HepG2 (cell line): ENCODE results near the gene DDR1. TPM values are rescaled to one million over a fixed set of nuclear protein-coding genes. Genes with fewer than 3 reads are reported as not detected.
A peak's percentile ranks its signal among the peaks of the same experiment; 100 is the strongest.

Experiments used
- BCLAF1 ChIP-seq: fragments of 450-650 bp; IDR thresholded peaks from 2 replicates; pipeline ENCODE4 v1.6.1; 2017; ENCODE audit warnings: mild to moderate bottlenecking
- CBX2 ChIP-seq, 2 experiments: fragments of 200-600 bp in 1 of 2; sonication (generic); formaldehyde crosslinking in 1 of 2; IDR thresholded peaks; 2 replicates each; pipeline versions ENCODE4 v1.7.0 to v1.8.1; 2018 to 2022; ENCODE audit warnings: low read depth in 2 of 2, low read length in 1 of 2, mild to moderate bottlenecking in 1 of 2, missing genetic modification reagents in 1 of 2
- MED1 ChIP-seq: sonication (generic); formaldehyde crosslinking; IDR thresholded peaks from 2 replicates; pipeline ENCODE4 v1.4.0; 2020; ENCODE audit warnings: missing genetic modification reagents
- MNT ChIP-seq: fragments of 450-650 bp; IDR thresholded peaks from 2 replicates; pipeline ENCODE4 v1.6.1; 2016
- MYPOP ChIP-seq: sonication (generic); formaldehyde crosslinking; IDR thresholded peaks from 2 replicates; pipeline ENCODE4 v1.8.1; 2023; ENCODE audit warnings: mild to moderate bottlenecking, moderate library complexity, missing genetic modification reagents
- RAD21 ChIP-seq: fragments of 450-650 bp; formaldehyde crosslinking; IDR thresholded peaks from 2 replicates; pipeline ENCODE4 v1.5.0; 2020; ENCODE audit warnings: mild to moderate bottlenecking
- ZBTB37 ChIP-seq: sonication (generic); formaldehyde crosslinking; IDR thresholded peaks from 2 replicates; pipeline ENCODE4 v1.4.0; 2020; ENCODE audit warnings: mild to moderate bottlenecking, missing genetic modification reagents
- ZNF142 ChIP-seq: sonication (generic); formaldehyde crosslinking; IDR thresholded peaks from 2 replicates; pipeline ENCODE4 v1.4.0; 2020; ENCODE audit warnings: missing genetic modification reagents
- ZNF460 ChIP-seq: sonication (generic); formaldehyde crosslinking; IDR thresholded peaks from 2 replicates; pipeline ENCODE4 v1.5.1; 2020; ENCODE audit warnings: missing genetic modification reagents, mild to moderate bottlenecking, borderline replicate concordance
- ZNF556 ChIP-seq: sonication (generic); formaldehyde crosslinking; IDR thresholded peaks from 2 replicates; pipeline ENCODE4 v1.4.0; 2020; ENCODE audit warnings: mild to moderate bottlenecking, missing genetic modification reagents, borderline replicate concordance
- polyA plus RNA-seq, 8 experiments: library from polyadenylated mRNA; depleted of rRNA in 3 of 8; stranded (reverse) in 7 of 8; unstranded in 1 of 8; fragments of >200 nt; fragmentation: Illumina TruSeq in 4 of 8; extraction: Trizol in 4 of 8; gene quantifications; 2 replicates each; pipeline versions ENCODE4 v1.2.1 to v1.2.3, GENCODE V29; 2011 to 2016; ENCODE audit warnings: low read depth in 4 of 8, missing spikeins in 1 of 8, mixed read lengths in 1 of 8; ENCODE audit not compliant: insufficient read depth in 1 of 8
- total RNA-seq, 5 experiments: library from RNA; depleted of rRNA; stranded (reverse); fragments of >200 nt; fragmentation: Illumina TruSeq; extraction: Trizol; gene quantifications; 2 replicates each; pipeline ENCODE4 v1.2.3, GENCODE V29; 2016; ENCODE audit warnings: low read depth in 1 of 5

DDR1 gene
- total and polyA plus RNA-seq, 2 of the 13 experiments (the other 11 are each of a cell fraction or from before 2014, with no cell fraction given), result 16.7 to 20.2 TPM

GRCh38 chr6:30885999-30886896 lies 1.9 kb downstream of the DDR1 start (continued):
- TF ChIP-seq CBX2 (IDR thresholded peaks at IDR 0.05; ENCODE audit: low read depth, low read length) (no peak), CBX2 (CRISPR knock-in tag; IDR thresholded peaks at IDR 0.05; ENCODE audit: low read depth) (no peak), RAD21 (CRISPR knock-in tag) (no peak; the same call in 1 of the 2 replicates), ZNF460 (CRISPR knock-in tag) (no peak), MED1 (CRISPR knock-in tag) (peak; percentile 34; the same call in 1 of the 2 replicates), ZBTB37 (CRISPR knock-in tag) (no peak), ZNF142 (CRISPR knock-in tag) (peak; percentile 83; the same call in 1 of the 2 replicates), MNT (no peak), BCLAF1 (no peak), MYPOP (CRISPR knock-in tag) (no peak), ZNF556 (CRISPR knock-in tag) (no peak)
